GM23248 (cell line): ENCODE results near the gene PDSS2. TPM values are rescaled to one million over a fixed set of nuclear protein-coding genes. Genes with fewer than 3 reads are reported as not detected.

Source experiments
- DNase-seq: peaks from one replicate; pipeline ENCODE4 v3.0.0-alpha.2; 2015
- H2AFZ ChIP-seq: fragments of 200-600 bp; sonication (generic); 2 replicates; pipeline ENCODE4 v1.6.1; 2016; ENCODE audit warnings: antibody characterized with exemption
- H3F3A ChIP-seq: fragments of 200-600 bp; sonication (generic); 2 replicates; pipeline ENCODE4 v1.6.1; 2016; ENCODE audit warnings: mild to moderate bottlenecking, antibody characterized with exemption, mixed run types; ENCODE audit not compliant: insufficient read depth
- H3K27ac ChIP-seq: fragments of 200-600 bp; sonication (generic); 2 replicates; pipeline ENCODE4 v1.5.1; 2016; ENCODE audit warnings: mild to moderate bottlenecking
- H3K27me3 ChIP-seq: fragments of 200-600 bp; sonication (generic); replicated peaks from 2 replicates; pipeline ENCODE4 v1.6.1; 2016; ENCODE audit warnings: mild to moderate bottlenecking; ENCODE audit not compliant: insufficient read depth
- H3K36me3 ChIP-seq: fragments of 200-600 bp; sonication (generic); 2 replicates; pipeline ENCODE4 v1.6.1; 2016; ENCODE audit warnings: low read depth, mild to moderate bottlenecking
- H3K4me1 ChIP-seq: fragments of 200-600 bp; sonication (generic); 2 replicates; pipeline ENCODE4 v1.6.1; 2016; ENCODE audit warnings: mild to moderate bottlenecking; ENCODE audit not compliant: insufficient read depth
- H3K4me2 ChIP-seq: fragments of 200-600 bp; sonication (generic); one replicate; pipeline ENCODE4 v1.6.1; 2016; ENCODE audit warnings: mild to moderate bottlenecking; ENCODE audit not compliant: unreplicated experiment
- H3K4me3 ChIP-seq: fragments of 200-600 bp; sonication (generic); 2 replicates; pipeline ENCODE4 v1.5.1; 2016; ENCODE audit warnings: mild to moderate bottlenecking
- H3K79me2 ChIP-seq: fragments of 200-600 bp; sonication (generic); 2 replicates; pipeline ENCODE4 v1.6.1; 2016; ENCODE audit warnings: mild to moderate bottlenecking; ENCODE audit not compliant: insufficient read depth
- H3K9ac ChIP-seq: fragments of 200-600 bp; sonication (generic); 2 replicates; pipeline ENCODE4 v1.6.1; 2016; ENCODE audit warnings: mild to moderate bottlenecking
- H3K9me2 ChIP-seq: fragments of 200-600 bp; sonication (generic); 2 replicates; pipeline ENCODE4 v1.6.1; 2016; ENCODE audit warnings: mixed run types, mild to moderate bottlenecking, moderate library complexity; ENCODE audit not compliant: insufficient read depth
- H3K9me3 ChIP-seq: fragments of 200-600 bp; sonication (generic); one replicate; pipeline ENCODE4 v1.6.1; 2017; ENCODE audit warnings: low read depth
- H4K20me1 ChIP-seq: fragments of 200-600 bp; sonication (generic); 2 replicates; pipeline ENCODE4 v1.6.0; 2016; ENCODE audit not compliant: insufficient read depth
- EZH2 ChIP-seq: fragments of 200-600 bp; sonication (generic); IDR thresholded peaks from 2 replicates; pipeline ENCODE4 v1.6.1; 2018; ENCODE audit warnings: antibody characterized with exemption, mild to moderate bottlenecking; ENCODE audit not compliant: insufficient read depth, poor library complexity, severe bottlenecking
- EZH2phosphoT487 ChIP-seq: fragments of 200-600 bp; sonication (generic); IDR thresholded peaks from 2 replicates; pipeline ENCODE4 v1.6.1; 2018; ENCODE audit warnings: antibody characterized with exemption, moderate library complexity, mild to moderate bottlenecking, low read depth; ENCODE audit not compliant: insufficient read depth
- WGBS, 2 experiments: methylation state at CpG; one replicate each; pipeline ENCODE4 v1.1.6; 2015 to 2017; ENCODE audit warnings: low lambda C conversion rate in 2 of 2, low coverage in 1 of 2; ENCODE audit errors: missing lambda C conversion rate in 2 of 2; 5-methylcytosine and 5-hydroxymethylcytosine counted together
- in situ Hi-C: fragments of 300-500 bp; cut with MboI; formaldehyde crosslinking; loops from 2 replicates; pipeline ENCODE4 v1.15.0; 2020
- polyA plus RNA-seq: library from polyadenylated mRNA; unstranded; fragments of >200 nt; fragmentation: Nextera tagmentation; extraction: Ambion mirVana; gene quantifications from 2 replicates; pipeline ENCODE4 v1.2.1, GENCODE V29; 2016
- total RNA-seq: library from RNA; depleted of rRNA; stranded (reverse); fragments of >200 nt; shearing (Covaris generic); gene quantifications from 2 replicates; pipeline ENCODE4 v1.2.3, GENCODE V29; 2014

Gene PDSS2
- total and polyA plus RNA-seq, 2 experiments from 2014 or later: 9.9 to 10.3 TPM

DNA sequence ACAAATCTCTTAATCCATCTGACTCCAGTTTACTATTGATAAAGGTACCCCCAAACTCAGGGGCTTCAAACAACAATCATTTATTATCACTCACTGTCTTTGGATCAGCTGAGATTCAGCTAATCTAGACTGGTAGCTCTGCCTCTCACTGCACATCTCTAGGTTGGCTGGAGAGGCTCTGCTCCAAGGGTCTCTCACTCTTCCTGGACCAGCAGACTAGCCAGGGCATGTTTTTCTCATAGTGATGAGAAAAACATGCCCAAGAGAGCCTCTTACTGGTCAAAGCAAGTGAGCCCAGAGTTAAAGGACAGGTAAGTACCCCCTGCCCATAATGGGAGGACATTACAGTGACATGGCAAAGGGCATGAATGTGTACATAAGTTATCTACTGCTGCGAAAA lies 228.9 kb downstream of the PDSS2 start:
- no peak for DNase-seq
- 79 to 91% methylated on average over 1 of the region's 1 CpG for WGBS, 2 experiments
- in situ Hi-C loops: no loop called here

GRCh38 chr6:107230024-107230423 lies 229.3 kb downstream of the PDSS2 start:
- DNase-seq: no peak
- Histone ChIP-seq H3K36me3 (no peaks in the 10 kb centered on the region), H2AFZ (no peak overlapping the region), H3K9me2 (no peaks in the 10 kb centered on the region), H3K27me3 (no peaks in the 10 kb centered on the region), H3F3A (no peaks in the 10 kb centered on the region), H3K9me3 (no peaks in the 10 kb centered on the region), H3K9ac (no peak overlapping the region), H3K4me2 (no peak overlapping the region), H3K4me3 (no peak overlapping the region), H3K79me2 (no peaks in the 10 kb centered on the region), H4K20me1 (no peaks in the 10 kb centered on the region), H3K27ac (no peak overlapping the region), H3K4me1 (no peaks in the 10 kb centered on the region)
- in situ Hi-C loops: no loop called here
- 97 to 100% methylated on average over 2 of the region's 2 CpGs for WGBS, 2 experiments
- no peak for TF ChIP-seq EZH2phosphoT487
- TF ChIP-seq EZH2: no peak

More for the DNA sequence above, 228.9 kb downstream of the PDSS2 start:
- no peaks in the 10 kb centered on the region for H3K4me1 ChIP-seq
- H3K27ac ChIP-seq: no peak overlapping the region
- H3K79me2 ChIP-seq: no peaks in the 10 kb centered on the region
- no peaks in the 10 kb centered on the region for H3K9me3 ChIP-seq
- no peaks in the 10 kb centered on the region for H3K27me3 ChIP-seq
- no peaks in the 10 kb centered on the region for H4K20me1 ChIP-seq
- H3K4me2 ChIP-seq: no peak overlapping the region
- no peak overlapping the region for H3K9ac ChIP-seq
- TF ChIP-seq EZH2: no peak
- TF ChIP-seq EZH2phosphoT487: no peak
- H3K9me2 ChIP-seq: no peaks in the 10 kb centered on the region
- no peaks in the 10 kb centered on the region for H3F3A ChIP-seq
- no peak overlapping the region for H2AFZ ChIP-seq
- H3K4me3 ChIP-seq: no peak overlapping the region
- no peaks in the 10 kb centered on the region for H3K36me3 ChIP-seq

DNA sequence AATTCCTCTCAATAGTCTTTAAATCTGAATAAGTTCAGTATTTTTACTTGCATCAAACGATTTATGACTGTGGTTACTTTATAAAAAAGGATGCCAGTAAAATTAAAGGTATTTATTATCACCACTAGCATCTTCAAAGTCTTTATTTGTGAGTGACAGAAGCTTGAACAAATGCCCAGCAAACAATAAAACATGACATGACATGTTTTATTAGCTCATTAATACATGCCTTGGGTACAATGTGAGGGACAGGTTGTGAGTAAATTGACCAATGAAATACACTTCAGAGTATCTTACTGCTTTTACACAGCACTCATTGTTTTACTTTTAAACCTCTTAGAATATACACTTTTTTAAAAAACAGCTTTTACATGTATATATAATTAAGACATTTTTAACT lies 230.6 kb downstream of the PDSS2 start:
- no peaks in the 10 kb centered on the region for H3K27me3 ChIP-seq
- H2AFZ ChIP-seq: no peak overlapping the region
- DNase-seq: no peak
- H3F3A ChIP-seq: no peaks in the 10 kb centered on the region
- H3K9ac ChIP-seq: no peak overlapping the region
- no peak for TF ChIP-seq EZH2phosphoT487
- no peaks in the 10 kb centered on the region for H3K4me1 ChIP-seq
- no peak overlapping the region for H3K4me3 ChIP-seq
- H4K20me1 ChIP-seq: no peaks in the 10 kb centered on the region
- no peaks in the 10 kb centered on the region for H3K36me3 ChIP-seq
- H3K4me2 ChIP-seq: no peak overlapping the region
- no peaks in the 10 kb centered on the region for H3K79me2 ChIP-seq
- 44% methylated on average over 1 of the region's 1 CpG for WGBS, 2 experiments
- H3K9me3 ChIP-seq: no peaks in the 10 kb centered on the region
- in situ Hi-C loops: no loop called here
- H3K27ac ChIP-seq: no peak overlapping the region
- no peaks in the 10 kb centered on the region for H3K9me2 ChIP-seq

DNA sequence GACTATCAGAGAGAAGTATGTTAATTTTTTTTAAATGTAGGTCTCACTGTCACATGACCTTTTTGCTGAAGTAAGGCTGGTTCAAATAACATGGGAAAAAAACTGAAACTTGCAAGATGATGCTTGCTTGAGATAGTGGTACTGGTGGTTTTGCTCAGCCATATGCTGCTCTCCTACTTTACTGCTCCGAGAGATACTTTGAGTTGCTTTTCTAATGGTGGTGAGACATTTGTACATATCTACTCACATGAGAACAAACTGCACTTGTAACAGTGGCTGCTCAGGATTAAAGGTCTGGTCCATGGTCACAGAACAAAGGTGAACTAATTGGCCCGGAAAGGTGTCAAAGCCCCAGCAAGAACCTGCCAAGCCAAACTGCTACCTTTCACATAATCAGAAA lies 237.8 kb downstream of the PDSS2 start:
- 93 to 100% methylated on average over 2 of the region's 2 CpGs for WGBS, 2 experiments
- in situ Hi-C loops: no loop called here
- no peaks in the 10 kb centered on the region for H3K4me1 ChIP-seq
- H3K9ac ChIP-seq: no peak overlapping the region
- no peaks in the 10 kb centered on the region for H3F3A ChIP-seq
- H3K27me3 ChIP-seq: no peaks in the 10 kb centered on the region
- no peak overlapping the region for H2AFZ ChIP-seq
- H3K9me2 ChIP-seq: no peaks in the 10 kb centered on the region
- TF ChIP-seq EZH2 (no peak), EZH2phosphoT487 (no peak)
- no peaks in the 10 kb centered on the region for H3K79me2 ChIP-seq
- no peak for DNase-seq
- no peak overlapping the region for H3K4me3 ChIP-seq
- no peaks in the 10 kb centered on the region for H3K36me3 ChIP-seq
- H3K27ac ChIP-seq: no peak overlapping the region
- no peaks in the 10 kb centered on the region for H4K20me1 ChIP-seq
- H3K9me3 ChIP-seq: no peaks in the 10 kb centered on the region
- H3K4me2 ChIP-seq: no peak overlapping the region

DNA sequence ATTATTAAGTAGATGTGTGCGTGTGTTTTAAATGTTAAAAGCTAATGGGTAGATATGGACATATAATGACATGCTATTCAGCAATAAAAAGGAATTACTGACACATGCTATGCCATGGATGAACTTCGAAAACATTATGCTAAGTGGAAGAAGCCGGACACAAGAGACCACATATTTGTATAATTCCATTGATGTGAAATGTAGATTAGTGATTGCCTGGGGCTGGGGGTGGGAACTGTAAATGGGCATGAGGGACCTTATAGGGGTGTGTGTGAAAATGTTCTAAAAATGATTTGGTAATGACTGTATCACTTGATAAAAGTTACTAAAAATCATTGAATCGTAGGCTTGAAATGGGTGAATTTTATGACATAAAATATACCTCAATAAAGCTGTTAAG lies 239.5 kb downstream of the PDSS2 start:
- Histone ChIP-seq H3F3A (no peaks in the 10 kb centered on the region), H3K4me3 (no peak overlapping the region), H3K27ac (no peak overlapping the region), H3K9me3 (no peaks in the 10 kb centered on the region), H2AFZ (no peak overlapping the region), H3K36me3 (no peaks in the 10 kb centered on the region), H3K9me2 (no peaks in the 10 kb centered on the region), H3K4me1 (no peaks in the 10 kb centered on the region), H3K79me2 (no peaks in the 10 kb centered on the region), H4K20me1 (no peaks in the 10 kb centered on the region), H3K27me3 (no peaks in the 10 kb centered on the region), H3K9ac (no peak overlapping the region), H3K4me2 (no peak overlapping the region)
- TF ChIP-seq EZH2phosphoT487 (no peak), EZH2 (no peak)
- in situ Hi-C loops: no loop called here
- DNase-seq: no peak
- WGBS, 2 experiments: 96 to 99% methylated on average over 4 of the region's 4 CpGs
